Left ventricle myocardium superior (tissue), 1 donor: ENCODE data around the gene ABCF2. TPM values are rescaled to one million over a fixed set of nuclear protein-coding genes. Genes with fewer than 3 reads are reported as not detected.

ENCODE experiments used
- ATAC-seq: fragments of 200-7000 bp; cut with Tn5 transposase; one replicate; pipeline ENCODE4 v1.9.1; 2020; ENCODE audit warnings: mild to moderate bottlenecking, moderate library complexity
- DNase-seq: peaks from one replicate; pipeline ENCODE4 v3.0.0-alpha.2; 2020
- intact Hi-C: fragments of 100-400 bp; cut with micrococcal nuclease; formaldehyde crosslinking; loops from one replicate; pipeline ENCODE4 v1.11.0; 2022
- total RNA-seq: library from RNA; stranded (reverse); fragmentation: NEBNext Ultra II Directional; extraction: Animal tissue kit (Norgen Biotek cat#: 25700); gene quantifications from one replicate; pipeline ENCODE4 v1.2.1, GENCODE V29; 2021
- donor health status: DM: no; HTN: yes; CAD: no; lungs with severe emphysema.

Gene ABCF2
- total RNA-seq, 1 donor from 2014 or later: 27.6 TPM

GRCh38 chr7:151205730-151206129, 21.3 kb downstream of the ABCF2 start:
- intact Hi-C loops: no loop called here
- DNase-seq (no peak), ATAC-seq (no peak)

GRCh38 chr7:151204383-151205032, 22.5 kb downstream of the ABCF2 start:
- ATAC-seq (peak; percentile 22), DNase-seq (no peak)
- intact Hi-C loops: no loop called here

GRCh38 chr7:151202836-151203235, 24.2 kb downstream of the ABCF2 start:
- no peak for DNase-seq
- intact Hi-C loops: no loop called here

GRCh38 chr7:151201751-151202150, 25.3 kb downstream of the ABCF2 start:
- ATAC-seq: no peak
- intact Hi-C loops: no loop called here
- DNase-seq: no peak

More at GRCh38 chr7:151202836-151203235, 24.2 kb downstream of the ABCF2 start:
- no peak for ATAC-seq

GRCh38 chr7:151201344-151201743, 25.7 kb downstream of the ABCF2 start:
- DNase-seq (no peak), ATAC-seq (no peak)
- intact Hi-C loops: no loop called here

- DNase-seq (no peak), ATAC-seq (no peak)
- intact Hi-C loops: no loop called here
Measured at GRCh38 chr7:151198945-151199848, 27.8 kb downstream of the ABCF2 start.

GRCh38 chr7:151197932-151198331, 29.1 kb downstream of the ABCF2 start:
- DNase-seq: no peak
- no peak for ATAC-seq
- intact Hi-C loops: no loop called here

GRCh38 chr7:151195616-151196450, 31.2 kb downstream of the ABCF2 start:
- ATAC-seq: no peak
- intact Hi-C loops: no loop called here
- DNase-seq: no peak

- ATAC-seq: no peak
- intact Hi-C loops: no loop called here
- no peak for DNase-seq
Measured at GRCh38 chr7:151194188-151194587, 32.8 kb downstream of the ABCF2 start.

- DNase-seq: no peak
- ATAC-seq: no peak
- intact Hi-C loops: no loop called here
Measured at GRCh38 chr7:151193203-151193978, 33.6 kb downstream of the ABCF2 start.

GRCh38 chr7:151192002-151192539, 34.9 kb downstream of the ABCF2 start:
- ATAC-seq (no peak), DNase-seq (no peak)
- intact Hi-C loops: no loop called here

GRCh38 chr7:151191544-151191943, 35.5 kb downstream of the ABCF2 start:
- ATAC-seq (no peak), DNase-seq (no peak)
- intact Hi-C loops: no loop called here

GRCh38 chr7:151189038-151189437, 38.0 kb downstream of the ABCF2 start:
- DNase-seq: no peak
- intact Hi-C loops: no loop called here
- ATAC-seq: no peak

GRCh38 chr7:151188252-151188542, 38.8 kb downstream of the ABCF2 start:
- no peak for ATAC-seq
- intact Hi-C loops: no loop called here
- DNase-seq: no peak

- DNase-seq (peak; percentile 82), ATAC-seq (peak; percentile 91)
- intact Hi-C loops: no loop called here
Measured at GRCh38 chr7:151187409-151188251, 39.4 kb downstream of the ABCF2 start.

- peak; percentile 73 for DNase-seq
- ATAC-seq: peak; percentile 88
- intact Hi-C loops: no loop called here
Measured at GRCh38 chr7:151186640-151187408, 40.2 kb downstream of the ABCF2 start, which contains the start of gene ASB10. Gene ASB10, minus strand, starts transcription at chr7:151187250. Its CDS starts 120 bp downstream, at chr7:151187130.
